DOHH2 (cell line): ENCODE data around the gene TMEM184A.

ENCODE experiments used
- EZH2phosphoT487 ChIP-seq: fragments of 200-600 bp; sonication (generic); IDR thresholded peaks from 2 replicates; pipeline ENCODE4 v1.6.1; 2017; ENCODE audit warnings: borderline replicate concordance, mild to moderate bottlenecking, antibody characterized with exemption, low read length, moderate library complexity, mixed read lengths
- TF ChIP-seq, protein P1 (sequence below): fragments of 200-600 bp; sonication (generic); IDR thresholded peaks from one replicate; pipeline ENCODE4 v1.5.1; 2014; ENCODE audit warnings: antibody characterized with exemption, mild to moderate bottlenecking, low read depth, low read length; ENCODE audit not compliant: poor library complexity, severe bottlenecking

DNA sequence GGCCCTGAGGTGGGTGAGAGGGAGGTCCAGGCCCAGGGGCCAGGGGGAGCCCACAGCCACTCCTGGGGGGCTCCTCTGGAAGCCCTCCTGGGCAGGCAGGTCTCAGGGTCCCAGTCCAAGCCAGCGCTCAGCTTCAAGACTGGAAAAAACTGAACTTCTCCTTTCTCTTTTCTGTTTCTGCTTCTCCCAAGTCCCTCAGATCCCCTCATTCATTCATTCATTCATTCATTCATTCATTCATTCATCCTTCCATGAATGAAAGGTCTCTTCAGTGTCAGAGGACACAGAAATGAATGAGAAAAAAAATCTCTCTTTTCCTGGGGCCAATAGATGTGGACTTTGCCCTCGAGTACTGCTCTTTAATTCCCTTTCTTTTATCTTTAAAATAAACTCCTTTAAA is 48.4 kb upstream of the TMEM184A start:
- TF ChIP-seq, protein P1, sequence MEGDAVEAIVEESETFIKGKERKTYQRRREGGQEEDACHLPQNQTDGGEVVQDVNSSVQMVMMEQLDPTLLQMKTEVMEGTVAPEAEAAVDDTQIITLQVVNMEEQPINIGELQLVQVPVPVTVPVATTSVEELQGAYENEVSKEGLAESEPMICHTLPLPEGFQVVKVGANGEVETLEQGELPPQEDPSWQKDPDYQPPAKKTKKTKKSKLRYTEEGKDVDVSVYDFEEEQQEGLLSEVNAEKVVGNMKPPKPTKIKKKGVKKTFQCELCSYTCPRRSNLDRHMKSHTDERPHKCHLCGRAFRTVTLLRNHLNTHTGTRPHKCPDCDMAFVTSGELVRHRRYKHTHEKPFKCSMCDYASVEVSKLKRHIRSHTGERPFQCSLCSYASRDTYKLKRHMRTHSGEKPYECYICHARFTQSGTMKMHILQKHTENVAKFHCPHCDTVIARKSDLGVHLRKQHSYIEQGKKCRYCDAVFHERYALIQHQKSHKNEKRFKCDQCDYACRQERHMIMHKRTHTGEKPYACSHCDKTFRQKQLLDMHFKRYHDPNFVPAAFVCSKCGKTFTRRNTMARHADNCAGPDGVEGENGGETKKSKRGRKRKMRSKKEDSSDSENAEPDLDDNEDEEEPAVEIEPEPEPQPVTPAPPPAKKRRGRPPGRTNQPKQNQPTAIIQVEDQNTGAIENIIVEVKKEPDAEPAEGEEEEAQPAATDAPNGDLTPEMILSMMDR: no peak
- no peak for TF ChIP-seq EZH2phosphoT487
